GM12892 (cell line): ENCODE results near the gene PPY.
"Not testable (repeated sequence)": the region's sequence is repeated elsewhere in the genome, so short reads cannot be mapped to it uniquely, and the experiment has no call there.

ENCODE experiments used
- POLR2A ChIP-seq: IDR thresholded peaks from 2 replicates; pipeline ENCODE4 v1.6.1; 2011; ENCODE audit warnings: low read depth, low read length, control low read depth
- POLR2AphosphoS5 ChIP-seq: IDR thresholded peaks from 2 replicates; pipeline ENCODE4 v1.6.1; 2011; ENCODE audit warnings: low read depth, low read length, control low read depth

DNA sequence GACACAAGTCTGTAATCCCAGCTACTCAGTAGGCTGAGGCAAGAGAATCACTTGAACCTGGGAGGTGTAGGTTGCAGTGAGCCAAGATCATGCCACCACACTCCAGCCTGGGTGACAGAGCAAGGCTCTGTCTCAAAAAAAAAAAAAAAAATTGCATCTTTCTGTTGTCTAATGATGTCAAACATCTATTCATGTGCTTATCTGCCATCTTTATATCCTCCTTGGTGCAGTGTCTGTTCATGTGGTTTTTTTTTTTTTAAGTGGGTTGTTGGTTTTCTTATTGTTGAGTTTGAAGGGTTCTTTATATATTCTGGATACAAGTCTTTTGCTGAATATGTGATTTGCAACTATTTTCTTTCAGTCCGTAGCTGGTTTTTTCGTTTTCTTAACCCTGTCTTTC, 29.2 kb upstream of the PPY start:
- TF ChIP-seq POLR2AphosphoS5, POLR2A: not testable (repeated sequence)
